ENCODE data around the gene FREM2. TPM values are rescaled to one million over a fixed set of nuclear protein-coding genes. Genes with fewer than 3 reads are reported as not detected.

FREM2 gene
- total and polyA plus RNA-seq, 9 of the 15 experiments (the other 6 are each of a cell fraction or from before 2014, with no cell fraction given) = under 0.01 to 0.02 TPM; not detected in 7

DNA sequence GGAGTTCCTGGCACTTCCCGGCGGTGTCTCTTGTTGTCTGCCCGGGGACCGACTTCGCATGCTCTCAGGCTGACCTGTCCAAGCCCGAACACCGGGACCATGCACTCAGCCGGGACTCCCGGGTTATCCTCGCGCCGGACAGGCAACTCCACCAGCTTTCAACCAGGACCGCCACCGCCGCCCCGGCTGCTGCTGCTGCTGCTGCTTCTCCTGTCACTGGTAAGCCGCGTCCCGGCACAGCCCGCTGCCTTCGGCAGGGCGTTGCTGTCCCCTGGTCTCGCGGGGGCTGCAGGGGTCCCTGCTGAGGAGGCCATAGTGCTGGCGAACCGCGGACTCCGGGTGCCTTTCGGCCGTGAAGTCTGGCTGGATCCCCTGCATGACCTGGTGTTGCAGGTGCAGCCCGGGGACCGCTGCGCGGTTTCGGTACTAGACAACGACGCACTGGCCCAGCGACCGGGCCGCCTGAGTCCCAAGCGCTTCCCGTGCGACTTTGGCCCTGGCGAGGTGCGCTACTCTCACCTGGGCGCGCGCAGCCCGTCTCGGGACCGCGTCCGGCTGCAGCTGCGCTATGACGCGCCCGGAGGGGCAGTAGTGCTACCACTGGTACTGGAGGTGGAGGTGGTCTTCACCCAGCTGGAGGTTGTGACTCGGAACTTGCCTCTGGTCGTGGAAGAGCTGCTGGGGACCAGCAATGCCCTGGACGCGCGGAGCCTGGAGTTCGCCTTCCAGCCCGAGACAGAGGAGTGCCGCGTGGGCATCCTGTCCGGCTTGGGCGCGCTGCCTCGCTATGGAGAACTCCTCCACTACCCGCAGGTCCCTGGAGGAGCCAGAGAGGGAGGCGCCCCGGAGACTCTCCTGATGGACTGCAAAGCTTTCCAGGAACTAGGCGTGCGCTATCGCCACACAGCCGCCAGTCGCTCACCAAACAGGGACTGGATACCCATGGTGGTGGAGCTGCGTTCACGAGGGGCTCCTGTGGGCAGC lies 661 bp downstream of the FREM2 start:
- WGBS (ENCODE audit: insufficient coverage, low coverage, missing lambda C conversion rate) = 6% methylated on average over 22 of the region's 80 CpGs
- Histone ChIP-seq H3K9me1 (ENCODE audit: control insufficient read depth, insufficient read depth, low read length) (no peaks in the 10 kb centered on the region), H4K20me1 (replicated peaks; ENCODE audit: control insufficient read depth, insufficient read depth, low read length) (no peaks in the 10 kb centered on the region), H3K4me2 (ENCODE audit: insufficient read depth, low read length) (no peak overlapping the region), H3K9me3 (replicated peaks; ENCODE audit: control insufficient read depth, insufficient read depth, low read depth, low read length) (no peaks in the 10 kb centered on the region), H3K79me2 (ENCODE audit: control insufficient read depth, insufficient read depth, low read length) (no peaks in the 10 kb centered on the region), H2AFZ (ENCODE audit: low read depth, low read length) (no peak overlapping the region), H3K27me3 (ENCODE audit: control insufficient read depth in 2 of 2, insufficient read depth in 2 of 2, low read length in 2 of 2) (peaks cover 0 to 18% of the 10 kb centered on the region in 2 experiments; a peak in 2 of 5 replicates), H3K4me1 (replicated peaks in 1 of 2; ENCODE audit: control insufficient read depth in 2 of 2, insufficient read depth in 2 of 2, low read length in 2 of 2) (no peaks in the 10 kb centered on the region; a peak in 1 of 5 replicates), H3K36me3 (ENCODE audit: control insufficient read depth, insufficient read depth, low read length) (no peaks in the 10 kb centered on the region), H3K9ac (ENCODE audit: insufficient read depth in 1 of 2, low read depth in 2 of 2, low read length in 2 of 2) (no peak overlapping the region), H3K27ac (ENCODE audit: extremely low read depth, low read depth, low read length) (no peak overlapping the region), H3K4me3 (no peak overlapping the region)
- POLR2A ChIA-PET = no interaction called here
- BruUV-seq (replicated peaks) = no TSS peak
- CTCF ChIA-PET (ENCODE audit: low intra/inter-chr PET ratio) = no interaction called here
- intact Hi-C loops (cut with micrococcal nuclease) (loop anchor here (5.0 kb wide), 1 partner anchor 185 kb away; no protein-coding TSS in a partner anchor), in situ Hi-C loops (cut with MboI) (no loop called here)
- no peak for FAIRE-seq
- no peak for DNase-seq (ENCODE audit: extremely low read depth in 1 of 4, low spot score in 3 of 4)
- no peak for ATAC-seq
- TF ChIP-seq SETDB1 (IDR thresholded peaks at IDR 0.05; ENCODE audit: low read length) = no peak
- TF ChIP-seq DIDO1 (tag; IDR thresholded peaks at IDR 0.05; ENCODE audit: low read depth) = no peak
- no peak for TF ChIP-seq LCOR (CRISPR knock-in tag; IDR thresholded peaks at IDR 0.05)
- no peak for TF ChIP-seq EGR1 (conservative IDR thresholded peaks at IDR 0.05)
- TF ChIP-seq ERF (CRISPR knock-in tag; IDR thresholded peaks at IDR 0.05) = no peak
- TF ChIP-seq ZNF212 (CRISPR knock-in tag; IDR thresholded peaks at IDR 0.05) = no peak
- TF ChIP-seq ZNF695 (CRISPR knock-in tag; IDR thresholded peaks at IDR 0.05) = no peak
- TF ChIP-seq TCF3 (CRISPR knock-in tag; IDR thresholded peaks at IDR 0.05) = no peak
- TF ChIP-seq, protein P1, sequence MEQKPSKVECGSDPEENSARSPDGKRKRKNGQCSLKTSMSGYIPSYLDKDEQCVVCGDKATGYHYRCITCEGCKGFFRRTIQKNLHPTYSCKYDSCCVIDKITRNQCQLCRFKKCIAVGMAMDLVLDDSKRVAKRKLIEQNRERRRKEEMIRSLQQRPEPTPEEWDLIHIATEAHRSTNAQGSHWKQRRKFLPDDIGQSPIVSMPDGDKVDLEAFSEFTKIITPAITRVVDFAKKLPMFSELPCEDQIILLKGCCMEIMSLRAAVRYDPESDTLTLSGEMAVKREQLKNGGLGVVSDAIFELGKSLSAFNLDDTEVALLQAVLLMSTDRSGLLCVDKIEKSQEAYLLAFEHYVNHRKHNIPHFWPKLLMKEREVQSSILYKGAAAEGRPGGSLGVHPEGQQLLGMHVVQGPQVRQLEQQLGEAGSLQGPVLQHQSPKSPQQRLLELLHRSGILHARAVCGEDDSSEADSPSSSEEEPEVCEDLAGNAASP (IDR thresholded peaks at IDR 0.05) = no peak
- TF ChIP-seq, protein P2, sequence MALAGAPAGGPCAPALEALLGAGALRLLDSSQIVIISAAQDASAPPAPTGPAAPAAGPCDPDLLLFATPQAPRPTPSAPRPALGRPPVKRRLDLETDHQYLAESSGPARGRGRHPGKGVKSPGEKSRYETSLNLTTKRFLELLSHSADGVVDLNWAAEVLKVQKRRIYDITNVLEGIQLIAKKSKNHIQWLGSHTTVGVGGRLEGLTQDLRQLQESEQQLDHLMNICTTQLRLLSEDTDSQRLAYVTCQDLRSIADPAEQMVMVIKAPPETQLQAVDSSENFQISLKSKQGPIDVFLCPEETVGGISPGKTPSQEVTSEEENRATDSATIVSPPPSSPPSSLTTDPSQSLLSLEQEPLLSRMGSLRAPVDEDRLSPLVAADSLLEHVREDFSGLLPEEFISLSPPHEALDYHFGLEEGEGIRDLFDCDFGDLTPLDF (CRISPR knock-in tag; IDR thresholded peaks at IDR 0.05) = no peak
- no peak for TF ChIP-seq CEBPG (CRISPR knock-in tag; IDR thresholded peaks at IDR 0.05)
- TF ChIP-seq CEBPG (tag; conservative IDR thresholded peaks at IDR 0.05 in 1 of 2, IDR thresholded peaks at IDR 0.05 in 1 of 2) = no peak
